ENCODE measurements around the gene HGF. TPM values are rescaled to one million over a fixed set of nuclear protein-coding genes. Genes with fewer than 3 reads are reported as not detected.

HGF gene
- total and polyA plus RNA-seq, 2 donors (not counting 1 experiment from before 2014, with no cell fraction given), result 0.25 TPM; not detected in 1

DNA sequence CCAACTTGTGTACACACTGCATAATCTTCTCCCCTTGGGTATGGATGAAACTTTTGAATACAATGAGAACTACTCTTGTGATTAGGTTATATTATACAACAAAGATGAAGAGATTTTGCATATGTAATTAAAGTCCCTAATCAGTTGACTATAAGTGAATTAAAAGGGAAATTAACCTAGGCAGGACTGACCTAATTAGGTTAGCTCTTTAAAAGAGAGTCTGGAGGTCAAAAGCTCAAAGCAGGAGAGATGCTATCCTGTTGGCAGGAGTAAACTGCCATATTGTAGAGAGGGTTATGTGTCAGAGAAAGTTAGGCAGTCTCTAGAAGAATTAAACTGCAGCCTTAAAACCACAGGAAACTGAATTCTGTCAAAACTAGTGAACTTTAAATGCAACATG, 29.4 kb downstream of the HGF start:
- Histone ChIP-seq H3K27ac (ENCODE audit: low read length in 2 of 2) (no peak overlapping the region), H3K27me3 (replicated peaks in 1 of 4; ENCODE audit: control extremely low read depth in 1 of 4, control insufficient read depth in 3 of 4, insufficient read depth in 4 of 4, low read length in 3 of 4) (no peaks in the 10 kb centered on the region), H3K4me1 (ENCODE audit: control insufficient read depth in 2 of 2, insufficient read depth in 2 of 2, low read length in 2 of 2) (no peaks in the 10 kb centered on the region), H2AFZ (ENCODE audit: insufficient read depth, low read depth, low read length, poor library complexity, severe bottlenecking) (no peak overlapping the region), H3K36me3 (replicated peaks in 1 of 2; ENCODE audit: control extremely low read depth in 1 of 2, control insufficient read depth in 1 of 2, extremely low read depth in 1 of 2, insufficient read depth in 2 of 2, low read length in 1 of 2) (no peaks in the 10 kb centered on the region), H3K9me3 (ENCODE audit: control extremely low read depth in 1 of 3, control insufficient read depth in 2 of 3, insufficient read depth in 1 of 3, low read length in 2 of 3) (no peaks in the 10 kb centered on the region), H3K9ac (ENCODE audit: low read length) (no peak overlapping the region), H3K4me3 (ENCODE audit: control extremely low read depth in 1 of 5, extremely low read depth in 1 of 5, insufficient read depth in 1 of 5, low read depth in 2 of 5, low read length in 4 of 5) (no peak overlapping the region), H4K20me1 (ENCODE audit: control insufficient read depth, insufficient read depth, low read length, poor library complexity, severe bottlenecking) (no peaks in the 10 kb centered on the region), H3K4me2 (replicated peaks; ENCODE audit: low read depth, low read length, poor library complexity, severe bottlenecking) (no peak overlapping the region), H3K79me2 (ENCODE audit: control insufficient read depth, insufficient read depth, low read length) (no peaks in the 10 kb centered on the region)
- no peak for TF ChIP-seq EZH2 (IDR thresholded peaks at IDR 0.05; ENCODE audit: borderline replicate concordance, insufficient read depth, low read depth, low read length, poor library complexity, severe bottlenecking)
- TF ChIP-seq, protein P1, sequence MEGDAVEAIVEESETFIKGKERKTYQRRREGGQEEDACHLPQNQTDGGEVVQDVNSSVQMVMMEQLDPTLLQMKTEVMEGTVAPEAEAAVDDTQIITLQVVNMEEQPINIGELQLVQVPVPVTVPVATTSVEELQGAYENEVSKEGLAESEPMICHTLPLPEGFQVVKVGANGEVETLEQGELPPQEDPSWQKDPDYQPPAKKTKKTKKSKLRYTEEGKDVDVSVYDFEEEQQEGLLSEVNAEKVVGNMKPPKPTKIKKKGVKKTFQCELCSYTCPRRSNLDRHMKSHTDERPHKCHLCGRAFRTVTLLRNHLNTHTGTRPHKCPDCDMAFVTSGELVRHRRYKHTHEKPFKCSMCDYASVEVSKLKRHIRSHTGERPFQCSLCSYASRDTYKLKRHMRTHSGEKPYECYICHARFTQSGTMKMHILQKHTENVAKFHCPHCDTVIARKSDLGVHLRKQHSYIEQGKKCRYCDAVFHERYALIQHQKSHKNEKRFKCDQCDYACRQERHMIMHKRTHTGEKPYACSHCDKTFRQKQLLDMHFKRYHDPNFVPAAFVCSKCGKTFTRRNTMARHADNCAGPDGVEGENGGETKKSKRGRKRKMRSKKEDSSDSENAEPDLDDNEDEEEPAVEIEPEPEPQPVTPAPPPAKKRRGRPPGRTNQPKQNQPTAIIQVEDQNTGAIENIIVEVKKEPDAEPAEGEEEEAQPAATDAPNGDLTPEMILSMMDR (IDR thresholded peaks at IDR 0.05), result no peak
- Mint-ChIP-seq H3K9me3 (ENCODE audit: insufficient read depth) (no peaks in the 10 kb centered on the region), H3K27ac (no peak overlapping the region), H3K27me3 (no peaks in the 10 kb centered on the region), H3K4me1 (no peaks in the 10 kb centered on the region), H3K4me3 (no peak overlapping the region)
- intact Hi-C loops (cut with micrococcal nuclease), result no loop called here
- ChIA-PET CTCF (no interaction called here), POLR2A (no interaction called here)
- DNase-seq (no peak), ATAC-seq (ENCODE audit: low read depth) (no peak)

DNA sequence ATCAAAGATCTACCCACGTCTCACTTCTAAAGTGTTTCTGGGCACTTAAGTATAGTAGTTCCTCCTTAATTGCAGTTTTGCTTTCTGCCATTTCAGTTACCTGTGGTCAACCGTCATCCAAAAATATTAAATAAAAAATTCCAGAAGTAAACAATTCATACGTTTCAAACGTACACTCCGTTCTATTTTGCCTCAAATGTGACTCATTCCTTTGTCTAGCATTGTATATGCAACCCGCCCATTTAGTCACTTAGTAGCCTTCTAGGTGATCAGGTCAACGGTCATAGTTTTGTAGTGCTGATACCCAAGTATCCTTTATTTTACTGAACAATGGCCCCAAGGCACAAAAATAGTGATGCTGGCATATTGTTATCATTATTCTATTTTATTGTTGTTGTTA, 33.8 kb downstream of the HGF start:
- no peaks in the 10 kb centered on the region for H3K4me1 Mint-ChIP-seq
- H3K79me2 ChIP-seq (ENCODE audit: control insufficient read depth, insufficient read depth, low read length), result no peaks in the 10 kb centered on the region
- TF ChIP-seq, protein P1 (IDR thresholded peaks at IDR 0.05), result no peak
- TF ChIP-seq EZH2 (IDR thresholded peaks at IDR 0.05; ENCODE audit: borderline replicate concordance, insufficient read depth, low read depth, low read length, poor library complexity, severe bottlenecking), result no peak
- WGBS (ENCODE audit: insufficient coverage), result 73% methylated on average over 3 of the region's 7 CpGs
- no peak overlapping the region for H3K9ac ChIP-seq (ENCODE audit: low read length)
- H3K27me3 Mint-ChIP-seq, result no peaks in the 10 kb centered on the region
- no peaks in the 10 kb centered on the region for H3K9me3 ChIP-seq (ENCODE audit: control extremely low read depth in 1 of 3, control insufficient read depth in 2 of 3, insufficient read depth in 1 of 3, low read length in 2 of 3)
- no peaks in the 10 kb centered on the region for H3K9me3 Mint-ChIP-seq (ENCODE audit: insufficient read depth)
- no peak overlapping the region for H3K4me2 ChIP-seq (replicated peaks; ENCODE audit: low read depth, low read length, poor library complexity, severe bottlenecking)
- no peaks in the 10 kb centered on the region for H3K4me1 ChIP-seq (ENCODE audit: control insufficient read depth in 2 of 2, insufficient read depth in 2 of 2, low read length in 2 of 2)
- H3K27me3 ChIP-seq (replicated peaks in 1 of 4; ENCODE audit: control extremely low read depth in 1 of 4, control insufficient read depth in 3 of 4, insufficient read depth in 4 of 4, low read length in 3 of 4), result no peaks in the 10 kb centered on the region
- CTCF ChIA-PET, result no interaction called here
- H3K27ac ChIP-seq (ENCODE audit: low read length in 2 of 2), result no peak overlapping the region
- DNase-seq (no peak), ATAC-seq (ENCODE audit: low read depth) (no peak)
- H2AFZ ChIP-seq (ENCODE audit: insufficient read depth, low read depth, low read length, poor library complexity, severe bottlenecking), result no peak overlapping the region
- no peak overlapping the region for H3K27ac Mint-ChIP-seq
- no peaks in the 10 kb centered on the region for H3K36me3 ChIP-seq (replicated peaks in 1 of 2; ENCODE audit: control extremely low read depth in 1 of 2, control insufficient read depth in 1 of 2, extremely low read depth in 1 of 2, insufficient read depth in 2 of 2, low read length in 1 of 2)
- no peaks in the 10 kb centered on the region for H4K20me1 ChIP-seq (ENCODE audit: control insufficient read depth, insufficient read depth, low read length, poor library complexity, severe bottlenecking)
- POLR2A ChIA-PET, result no interaction called here
- intact Hi-C loops (cut with micrococcal nuclease), result no loop called here
- no peak overlapping the region for H3K4me3 ChIP-seq (ENCODE audit: control extremely low read depth in 1 of 5, extremely low read depth in 1 of 5, insufficient read depth in 1 of 5, low read depth in 2 of 5, low read length in 4 of 5)
- no peak overlapping the region for H3K4me3 Mint-ChIP-seq

Measured in B cell (primary cell).